ENCODE results near the gene NDUFS1. TPM values are rescaled to one million over a fixed set of nuclear protein-coding genes. Genes with fewer than 3 reads are reported as not detected.
"Not testable (repeated sequence)": the region's sequence is repeated elsewhere in the genome, so short reads cannot be mapped to it uniquely, and the experiment has no call there.

Gene NDUFS1
- total and polyA plus RNA-seq, 3 donors from 2014 or later: 73.1 to 86.8 (median 75.8) TPM

- no peak for TF ChIP-seq POLR2A (IDR thresholded peaks at IDR 0.05)
- TF ChIP-seq, protein P1, sequence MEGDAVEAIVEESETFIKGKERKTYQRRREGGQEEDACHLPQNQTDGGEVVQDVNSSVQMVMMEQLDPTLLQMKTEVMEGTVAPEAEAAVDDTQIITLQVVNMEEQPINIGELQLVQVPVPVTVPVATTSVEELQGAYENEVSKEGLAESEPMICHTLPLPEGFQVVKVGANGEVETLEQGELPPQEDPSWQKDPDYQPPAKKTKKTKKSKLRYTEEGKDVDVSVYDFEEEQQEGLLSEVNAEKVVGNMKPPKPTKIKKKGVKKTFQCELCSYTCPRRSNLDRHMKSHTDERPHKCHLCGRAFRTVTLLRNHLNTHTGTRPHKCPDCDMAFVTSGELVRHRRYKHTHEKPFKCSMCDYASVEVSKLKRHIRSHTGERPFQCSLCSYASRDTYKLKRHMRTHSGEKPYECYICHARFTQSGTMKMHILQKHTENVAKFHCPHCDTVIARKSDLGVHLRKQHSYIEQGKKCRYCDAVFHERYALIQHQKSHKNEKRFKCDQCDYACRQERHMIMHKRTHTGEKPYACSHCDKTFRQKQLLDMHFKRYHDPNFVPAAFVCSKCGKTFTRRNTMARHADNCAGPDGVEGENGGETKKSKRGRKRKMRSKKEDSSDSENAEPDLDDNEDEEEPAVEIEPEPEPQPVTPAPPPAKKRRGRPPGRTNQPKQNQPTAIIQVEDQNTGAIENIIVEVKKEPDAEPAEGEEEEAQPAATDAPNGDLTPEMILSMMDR (IDR thresholded peaks at IDR 0.05): no peak
- Histone ChIP-seq H3K27ac (peak overlapping the region in 1 of 2 donors; percentile 52), H3K36me3 (ENCODE audit: low read depth, missing control alignments) (no peaks in the 10 kb centered on the region), H3K4me3 (no peak overlapping the region), H3K9me3 (no peaks in the 10 kb centered on the region), H3K27me3 (no peaks in the 10 kb centered on the region), H3K4me1 (peaks cover 4% of the 10 kb centered on the region)
- 93 to 94% methylated on average over 3 of the region's 3 CpGs for WGBS, 2 donors
- intact Hi-C loops (cut with DNase I; ENCODE audit: low total_unique reads): no loop called here
- DNase-seq: no peak
Observed at GRCh38 chr2:206192157-206192556, 32.9 kb upstream of the NDUFS1 start.

- H3K27me3 ChIP-seq: no peaks in the 10 kb centered on the region
- WGBS, 2 donors: 74 to 84% methylated on average over 5 of the region's 5 CpGs
- intact Hi-C loops (cut with DNase I; ENCODE audit: low total_unique reads): no loop called here
- TF ChIP-seq, protein P1 (IDR thresholded peaks at IDR 0.05): no peak
- TF ChIP-seq POLR2A (IDR thresholded peaks at IDR 0.05): no peak
- no peaks in the 10 kb centered on the region for H3K36me3 ChIP-seq (ENCODE audit: low read depth, missing control alignments)
- peaks cover 4% of the 10 kb centered on the region for H3K4me1 ChIP-seq
- DNase-seq: no peak
- H3K27ac ChIP-seq: no peak overlapping the region
- H3K4me3 ChIP-seq: no peak overlapping the region
- H3K9me3 ChIP-seq: no peaks in the 10 kb centered on the region
Observed at GRCh38 chr2:206190689-206191088, 31.4 kb upstream of the NDUFS1 start.

- H3K36me3 ChIP-seq (ENCODE audit: low read depth, missing control alignments): no peaks in the 10 kb centered on the region
- WGBS, 2 donors: 76 to 90% methylated on average over 2 of the region's 2 CpGs
- H3K4me1 ChIP-seq: peaks cover 4% of the 10 kb centered on the region
- H3K27ac ChIP-seq: no peak overlapping the region
- H3K27me3 ChIP-seq: no peaks in the 10 kb centered on the region
- intact Hi-C loops (cut with DNase I; ENCODE audit: low total_unique reads): no loop called here
- H3K9me3 ChIP-seq: no peaks in the 10 kb centered on the region
- DNase-seq: no peak
- no peak overlapping the region for H3K4me3 ChIP-seq
- TF ChIP-seq POLR2A (IDR thresholded peaks at IDR 0.05): no peak
- TF ChIP-seq, protein P1 (IDR thresholded peaks at IDR 0.05): no peak
Observed at GRCh38 chr2:206190111-206190510, 30.9 kb upstream of the NDUFS1 start.

GRCh38 chr2:206189691-206190090, 30.4 kb upstream of the NDUFS1 start:
- 61 to 72% methylated on average over 3 of the region's 3 CpGs for WGBS, 2 donors
- intact Hi-C loops (cut with DNase I; ENCODE audit: low total_unique reads): no loop called here
- Histone ChIP-seq H3K4me3 (no peak overlapping the region), H3K9me3 (no peaks in the 10 kb centered on the region), H3K36me3 (ENCODE audit: low read depth, missing control alignments) (no peaks in the 10 kb centered on the region), H3K4me1 (peaks cover 4% of the 10 kb centered on the region), H3K27ac (no peak overlapping the region), H3K27me3 (no peaks in the 10 kb centered on the region)
- TF ChIP-seq POLR2A (IDR thresholded peaks at IDR 0.05): no peak
- TF ChIP-seq, protein P1 (IDR thresholded peaks at IDR 0.05): no peak
- no peak for DNase-seq

- WGBS, 2 donors: 90 to 91% methylated on average over 6 of the region's 6 CpGs
- intact Hi-C loops (cut with DNase I; ENCODE audit: low total_unique reads); H3K9me3 ChIP-seq: not testable (repeated sequence)
Observed at GRCh38 chr2:206181526-206181925, 22.3 kb upstream of the NDUFS1 start.

More at GRCh38 chr2:206181526-206181925, 22.3 kb upstream of the NDUFS1 start:
- H3K27ac ChIP-seq; H3K4me3 ChIP-seq; DNase-seq; H3K27me3 ChIP-seq; H3K36me3 ChIP-seq (ENCODE audit: low read depth, missing control alignments); H3K4me1 ChIP-seq: not testable (repeated sequence)

Data from testis (tissue), 3 donors.